Measurements from ENCODE around the gene GAL3ST1. TPM values are rescaled to one million over a fixed set of nuclear protein-coding genes. Genes with fewer than 3 reads are reported as not detected.

GAL3ST1 gene
- total RNA-seq, 2 experiments from 2014 or later, result not detected

- Mint-ChIP-seq H3K4me3 (no peak overlapping the region), H3K27ac (no peak overlapping the region), H3K27me3 (peaks cover 13% of the 10 kb centered on the region), H3K4me1 (peaks cover 1% of the 10 kb centered on the region), H3K36me3 (peaks cover 15% of the 10 kb centered on the region), H3K9me3 (ENCODE audit: low read depth) (no peaks in the 10 kb centered on the region)
- CTCF ChIA-PET, result interaction anchor here (1.0 to 2.4 kb wide), 4 partner anchors 11 to 329 kb away, joined by 3 to 13 read pairs (median 4); partner anchors contain the start of gene TCN2
- ATAC-seq (peak; percentile 1), DNase-seq (no peak)
Measured at GRCh38 chr22:30591191-30591587, 16.7 kb upstream of the GAL3ST1 start.

- no peaks in the 10 kb centered on the region for H3K4me1 Mint-ChIP-seq
- CTCF ChIA-PET, result no interaction called here
- H3K9me3 Mint-ChIP-seq (ENCODE audit: low read depth), result no peaks in the 10 kb centered on the region
- ATAC-seq (no peak), DNase-seq (no peak)
- H3K27ac Mint-ChIP-seq, result no peak overlapping the region
- H3K27me3 Mint-ChIP-seq, result no peaks in the 10 kb centered on the region
- H3K4me3 Mint-ChIP-seq, result no peak overlapping the region
- peaks cover 27% of the 10 kb centered on the region for H3K36me3 Mint-ChIP-seq
Measured at GRCh38 chr22:30586414-30586813, 11.9 kb upstream of the GAL3ST1 start.

GRCh38 chr22:30584441-30584840 lies 10.0 kb upstream of the GAL3ST1 start:
- Mint-ChIP-seq H3K27me3 (no peaks in the 10 kb centered on the region), H3K9me3 (ENCODE audit: low read depth) (no peaks in the 10 kb centered on the region), H3K36me3 (peaks cover 42% of the 10 kb centered on the region), H3K4me3 (no peak overlapping the region), H3K27ac (no peak overlapping the region), H3K4me1 (no peaks in the 10 kb centered on the region)
- CTCF ChIA-PET, result no interaction called here
- ATAC-seq, result no peak
- DNase-seq, result no peak

GRCh38 chr22:30582788-30583545 lies 8.5 kb upstream of the GAL3ST1 start:
- CTCF ChIA-PET, result interaction anchor here (0.6 kb wide), 1 partner anchor 1353 kb away, joined by 3 read pairs; no protein-coding TSS in a partner anchor
- Mint-ChIP-seq H3K36me3 (peaks cover 43% of the 10 kb centered on the region), H3K27me3 (no peaks in the 10 kb centered on the region)

GRCh38 chr22:30582051-30582450 lies 7.6 kb upstream of the GAL3ST1 start:
- CTCF ChIA-PET, result interaction anchor here (0.6 kb wide), 1 partner anchor 1354 kb away, joined by 3 read pairs; no protein-coding TSS in a partner anchor
- H3K4me3 Mint-ChIP-seq, result no peak overlapping the region
- no peaks in the 10 kb centered on the region for H3K27me3 Mint-ChIP-seq
- ATAC-seq, result no peak
- no peak for DNase-seq
- peaks cover 42% of the 10 kb centered on the region for H3K36me3 Mint-ChIP-seq
- H3K9me3 Mint-ChIP-seq (ENCODE audit: low read depth), result no peaks in the 10 kb centered on the region
- no peaks in the 10 kb centered on the region for H3K4me1 Mint-ChIP-seq
- H3K27ac Mint-ChIP-seq, result no peak overlapping the region

More at GRCh38 chr22:30582788-30583545, 8.5 kb upstream of the GAL3ST1 start:
- ATAC-seq (no peak), DNase-seq (no peak)
- Mint-ChIP-seq H3K4me1 (no peaks in the 10 kb centered on the region), H3K27ac (no peak overlapping the region), H3K4me3 (no peak overlapping the region), H3K9me3 (ENCODE audit: low read depth) (no peaks in the 10 kb centered on the region)

GRCh38 chr22:30580896-30581295 lies 6.4 kb upstream of the GAL3ST1 start:
- H3K4me3 Mint-ChIP-seq, result no peak overlapping the region
- no peak overlapping the region for H3K27ac Mint-ChIP-seq
- H3K4me1 Mint-ChIP-seq, result no peaks in the 10 kb centered on the region
- no peak for DNase-seq
- no peak for ATAC-seq
- CTCF ChIA-PET, result no interaction called here
- no peaks in the 10 kb centered on the region for H3K9me3 Mint-ChIP-seq (ENCODE audit: low read depth)
- H3K36me3 Mint-ChIP-seq, result peaks cover 42% of the 10 kb centered on the region
- no peaks in the 10 kb centered on the region for H3K27me3 Mint-ChIP-seq

GRCh38 chr22:30578481-30578880 lies 4.0 kb upstream of the GAL3ST1 start:
- Mint-ChIP-seq H3K9me3 (ENCODE audit: low read depth) (no peaks in the 10 kb centered on the region), H3K4me1 (peaks cover 1% of the 10 kb centered on the region), H3K36me3 (peaks cover 35% of the 10 kb centered on the region), H3K27me3 (peaks cover 8% of the 10 kb centered on the region), H3K4me3 (no peak overlapping the region), H3K27ac (no peak overlapping the region)
- DNase-seq, result no peak
- no peak for ATAC-seq
- CTCF ChIA-PET, result no interaction called here

GRCh38 chr22:30575859-30576258 lies 1.4 kb upstream of the GAL3ST1 start:
- CTCF ChIA-PET, result no interaction called here
- Mint-ChIP-seq H3K27ac (no peak overlapping the region), H3K9me3 (ENCODE audit: low read depth) (no peaks in the 10 kb centered on the region), H3K4me1 (peaks cover 1% of the 10 kb centered on the region), H3K36me3 (peaks cover 32% of the 10 kb centered on the region), H3K27me3 (peaks cover 11% of the 10 kb centered on the region), H3K4me3 (no peak overlapping the region)
- ATAC-seq (no peak), DNase-seq (no peak)

- Mint-ChIP-seq H3K36me3 (peaks cover 26% of the 10 kb centered on the region), H3K4me3 (no peak overlapping the region), H3K27ac (no peak overlapping the region), H3K4me1 (peaks cover 1% of the 10 kb centered on the region), H3K9me3 (ENCODE audit: low read depth) (no peaks in the 10 kb centered on the region), H3K27me3 (peaks cover 11% of the 10 kb centered on the region)
- CTCF ChIA-PET, result no interaction called here
- DNase-seq, result no peak
- ATAC-seq, result no peak
Measured at GRCh38 chr22:30574997-30575671, 669 bp upstream of the GAL3ST1 start.

GRCh38 chr22:30573594-30574094 lies 821 bp downstream of the GAL3ST1 start:
- peaks cover 17% of the 10 kb centered on the region for H3K27me3 Mint-ChIP-seq
- no peaks in the 10 kb centered on the region for H3K9me3 Mint-ChIP-seq (ENCODE audit: low read depth)
- CTCF ChIA-PET, result no interaction called here
- peaks cover 1% of the 10 kb centered on the region for H3K4me1 Mint-ChIP-seq
- H3K36me3 Mint-ChIP-seq, result peaks cover 15% of the 10 kb centered on the region
- DNase-seq (no peak), ATAC-seq (no peak)
- no peak overlapping the region for H3K4me3 Mint-ChIP-seq
- no peak overlapping the region for H3K27ac Mint-ChIP-seq

- Mint-ChIP-seq H3K4me3 (no peak overlapping the region), H3K9me3 (ENCODE audit: low read depth) (no peaks in the 10 kb centered on the region), H3K27me3 (peaks cover 20% of the 10 kb centered on the region), H3K36me3 (peaks cover 15% of the 10 kb centered on the region), H3K27ac (no peak overlapping the region), H3K4me1 (peaks cover 1% of the 10 kb centered on the region)
- no peak for DNase-seq
- CTCF ChIA-PET, result no interaction called here
- ATAC-seq, result no peak
Measured at GRCh38 chr22:30572840-30573593, 1.4 kb downstream of the GAL3ST1 start.

GRCh38 chr22:30572210-30572609 lies 2.3 kb downstream of the GAL3ST1 start:
- peaks cover 1% of the 10 kb centered on the region for H3K4me1 Mint-ChIP-seq
- H3K27me3 Mint-ChIP-seq, result peaks cover 20% of the 10 kb centered on the region
- peaks cover 12% of the 10 kb centered on the region for H3K36me3 Mint-ChIP-seq
- ATAC-seq (no peak), DNase-seq (no peak)
- H3K4me3 Mint-ChIP-seq, result no peak overlapping the region
- CTCF ChIA-PET, result no interaction called here
- no peaks in the 10 kb centered on the region for H3K9me3 Mint-ChIP-seq (ENCODE audit: low read depth)
- H3K27ac Mint-ChIP-seq, result no peak overlapping the region

GRCh38 chr22:30569674-30570202 lies 4.7 kb downstream of the GAL3ST1 start:
- H3K36me3 Mint-ChIP-seq, result no peaks in the 10 kb centered on the region
- CTCF ChIA-PET, result no interaction called here
- H3K4me3 Mint-ChIP-seq, result no peak overlapping the region
- H3K9me3 Mint-ChIP-seq (ENCODE audit: low read depth), result no peaks in the 10 kb centered on the region
- no peak for DNase-seq
- no peak for ATAC-seq
- no peaks in the 10 kb centered on the region for H3K4me1 Mint-ChIP-seq
- peaks cover 26% of the 10 kb centered on the region for H3K27me3 Mint-ChIP-seq
- H3K27ac Mint-ChIP-seq, result no peak overlapping the region

All from activated CD8-positive, alpha-beta memory T cell treated with anti-CD3 and anti-CD28 coated beads, Interleukin-2, amount 10 ng/mL, durations not matched to agents 7 days and 5 days (primary cell).